Measurements from ENCODE around the gene MAP4K4. TPM values are rescaled to one million over a fixed set of nuclear protein-coding genes. Genes with fewer than 3 reads are reported as not detected.

MAP4K4 gene
- total and polyA plus RNA-seq, 2 of the 4 experiments (the other 2 are of a cell fraction), result 89.4 to 124 TPM

DNA sequence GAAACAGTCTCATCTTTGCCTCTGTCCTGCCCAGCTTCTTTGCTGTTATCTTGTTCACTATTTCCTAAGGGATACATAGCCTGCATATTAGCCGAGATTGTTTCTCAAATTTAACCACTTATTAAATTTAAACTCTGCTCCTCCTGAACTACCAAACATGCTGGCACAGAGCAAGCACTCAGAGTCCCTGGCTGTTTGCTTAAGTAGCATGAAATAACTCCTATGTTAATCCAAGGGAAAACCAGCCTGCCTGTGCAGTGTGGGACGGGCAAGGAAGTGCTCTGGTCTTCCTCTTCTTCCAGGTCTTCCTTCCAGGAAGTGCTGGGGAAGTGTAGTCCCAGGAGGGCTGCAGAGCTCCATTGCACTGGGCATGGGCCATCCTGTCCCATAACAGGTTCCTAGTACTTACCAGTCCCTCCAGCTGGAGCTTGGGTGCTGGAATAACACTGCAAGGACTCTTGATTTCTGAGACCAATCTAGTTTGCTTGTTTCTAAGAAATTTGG, 198.4 kb downstream of the MAP4K4 start:
- no peak overlapping the region for H2BK5ac ChIP-seq (ENCODE audit: low read depth, low read length, poor library complexity, severe bottlenecking)
- no peak overlapping the region for H2AK5ac ChIP-seq (ENCODE audit: low read depth, low read length)
- H3K36me3 ChIP-seq (ENCODE audit: control insufficient read depth, insufficient read depth, low read length), result peaks cover 25% of the 10 kb centered on the region
- no peak overlapping the region for H4K8ac ChIP-seq (ENCODE audit: low read depth in 2 of 2, low read length in 2 of 2)
- WGBS, 2 experiments (ENCODE audit: extremely low coverage in 2 of 2, insufficient read length in 1 of 2), result no CpG with 5 or more reads among the region's 2 CpGs
- no peak overlapping the region for H3K4me2 ChIP-seq (ENCODE audit: low read depth, low read length)
- H4K5ac ChIP-seq (ENCODE audit: low read depth, low read length), result no peak overlapping the region
- peaks cover 2% of the 10 kb centered on the region; the same call in 1 of the 2 replicates for H3K4me1 ChIP-seq (ENCODE audit: control insufficient read depth, insufficient read depth, low read length)
- CTCF ChIA-PET, result interaction anchor here (1.5 kb wide), 1 partner anchor 12 kb away, joined by 5 read pairs; no protein-coding TSS in a partner anchor
- dilution Hi-C loops (cut with HindIII; ENCODE audit: low sequenced_read_pairs, unreplicated experiment), result no loop called here
- no peak overlapping the region for H2BK120ac ChIP-seq (ENCODE audit: low read depth, low read length)
- peaks cover 4% of the 10 kb centered on the region; the same call in 1 of the 2 replicates for H3K9me1 ChIP-seq (ENCODE audit: insufficient read depth, low read length)
- peaks cover 3% of the 10 kb centered on the region; the same call in 1 of the 2 replicates for H4K20me1 ChIP-seq (ENCODE audit: insufficient read depth, low read length)
- intact Hi-C loops (cut with micrococcal nuclease), result no loop called here
- no peak for DNase-seq
- H3K18ac ChIP-seq (ENCODE audit: low read depth, low read length), result no peak overlapping the region
- ATAC-seq (ENCODE audit: low read depth), result no peak
- no peak overlapping the region for H3K27ac ChIP-seq (ENCODE audit: insufficient read depth, low read length)
- no peak for TF ChIP-seq CEBPB (IDR thresholded peaks at IDR 0.05; ENCODE audit: low read depth, low read length)
- TF ChIP-seq FOS (IDR thresholded peaks at IDR 0.05; ENCODE audit: low read depth, low read length), result no peak
- H2AFZ ChIP-seq (replicated peaks; ENCODE audit: low read length, poor library complexity), result no peak overlapping the region
- no peak overlapping the region for H4K91ac ChIP-seq (ENCODE audit: insufficient read depth, low read depth, low read length)
- no peak overlapping the region for H3K4ac ChIP-seq (ENCODE audit: low read depth, low read length)
- H3K14ac ChIP-seq (replicated peaks; ENCODE audit: low read depth, low read length), result no peak overlapping the region
- POLR2A ChIA-PET (ENCODE audit: unreplicated experiment), result no interaction called here
- H2AK9ac ChIP-seq (replicated peaks; ENCODE audit: low read depth, low read length, poor library complexity), result no peak overlapping the region
- in situ Hi-C loops (cut with MboI; ENCODE audit: low sequenced_read_pairs), result no loop called here
- no peak overlapping the region for H3K56ac ChIP-seq (ENCODE audit: extremely low read depth, insufficient read depth, low read length)
- no peak overlapping the region for H3K4me3 ChIP-seq (ENCODE audit: insufficient read depth, low read depth, low read length)
- H3K27me3 ChIP-seq (ENCODE audit: control insufficient read depth, insufficient read depth, low read length), result no peaks in the 10 kb centered on the region
- H3K9me3 ChIP-seq (ENCODE audit: control insufficient read depth, insufficient read depth, low read length), result no peaks in the 10 kb centered on the region
- H3K23ac ChIP-seq (ENCODE audit: low read depth, low read length), result no peak overlapping the region
- H3K79me1 ChIP-seq (ENCODE audit: low read depth in 1 of 2, low read length in 2 of 2), result peaks cover 5 to 13% of the 10 kb centered on the region in 2 experiments; a peak in 3 of 4 replicates
- H3K9ac ChIP-seq (ENCODE audit: low read depth, low read length), result no peak overlapping the region
- H2BK15ac ChIP-seq (ENCODE audit: low read depth, low read length), result no peak overlapping the region
- H2BK20ac ChIP-seq (ENCODE audit: low read depth, low read length), result no peak overlapping the region
- BruUV-seq (replicated peaks), result no TSS peak
